Stimulated activated naive CD4-positive, alpha-beta T cell (primary cell): ENCODE data around the gene CCNG2.

ENCODE experiments used
- DNase-seq, 6 experiments: peaks; one replicate each; lab custom pipeline; 2025; lab: John Stamatoyannopoulos, UW

The CCNG2 gene

GRCh38 chr4:77147079-77147782, 9.8 kb upstream of the CCNG2 start:
- DNase-seq: no peak

DNA sequence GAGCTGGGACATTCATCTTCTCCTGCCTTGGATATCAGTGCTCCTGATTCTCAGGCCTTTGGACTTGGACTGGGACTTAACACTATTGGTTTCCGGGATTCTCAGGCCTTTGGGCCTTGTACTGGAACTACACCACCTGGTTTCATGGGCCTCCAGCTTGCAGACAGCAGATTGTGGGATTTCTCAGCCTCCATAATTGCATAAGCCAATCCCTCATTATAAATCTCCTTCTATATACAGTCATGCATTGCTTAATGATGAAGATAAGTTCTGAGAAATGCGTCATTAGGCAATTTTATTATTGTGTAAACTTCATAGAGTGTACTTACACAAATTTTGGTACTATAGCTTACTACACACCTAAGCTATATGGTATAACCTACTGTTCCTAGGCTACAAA, 8.9 kb upstream of the CCNG2 start:
- no peak for DNase-seq

GRCh38 chr4:77149789-77150188, 7.2 kb upstream of the CCNG2 start:
- no peak for DNase-seq

GRCh38 chr4:77151241-77151640, 5.8 kb upstream of the CCNG2 start:
- DNase-seq: no peak

DNA sequence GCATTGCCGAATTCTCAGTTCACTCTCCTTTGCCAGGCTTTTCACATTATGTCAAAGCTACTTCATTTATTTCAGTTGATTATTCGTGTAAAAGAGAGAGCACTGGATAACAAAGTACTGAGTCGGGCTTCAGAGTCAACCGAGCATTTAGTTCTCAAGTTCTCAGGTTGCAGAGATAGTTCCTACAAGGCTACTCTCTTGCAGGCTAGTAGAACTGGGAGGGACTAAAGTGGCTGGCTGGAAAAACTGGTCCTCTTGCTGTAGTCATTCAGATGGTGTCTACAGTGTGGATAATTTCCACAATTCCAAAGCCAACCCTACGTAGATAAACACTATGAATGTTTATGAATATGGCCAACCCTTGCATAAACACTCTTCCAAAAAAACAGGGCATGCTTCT, 4.6 kb upstream of the CCNG2 start:
- DNase-seq: no peak

- DNase-seq: no peak
Measured at GRCh38 chr4:77153006-77153405, 4.0 kb upstream of the CCNG2 start.

DNA sequence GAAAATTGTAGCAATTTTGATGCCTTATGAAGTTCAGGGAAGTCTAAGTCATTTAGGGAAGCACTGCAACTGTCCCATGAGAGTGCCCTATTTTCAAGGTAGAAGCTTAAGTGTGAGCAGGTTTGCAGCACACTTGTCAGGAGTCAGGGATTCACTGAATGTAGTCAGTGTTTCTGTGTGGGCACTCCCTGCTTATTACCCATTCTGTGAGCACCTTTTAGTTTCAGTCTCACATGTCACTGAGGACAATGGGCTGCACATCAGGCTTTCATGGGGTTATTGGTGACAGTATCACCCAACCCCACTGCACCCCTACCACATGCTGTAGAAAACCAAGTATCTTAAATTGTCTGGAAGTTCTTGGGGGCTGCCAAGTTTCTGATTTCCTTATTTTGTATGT, 2.9 kb upstream of the CCNG2 start:
- no peak for DNase-seq

- DNase-seq: no peak
Measured at GRCh38 chr4:77154761-77155499, 2.1 kb upstream of the CCNG2 start.

GRCh38 chr4:77155631-77156452, 1.2 kb upstream of the CCNG2 start:
- DNase-seq: no peak

DNA sequence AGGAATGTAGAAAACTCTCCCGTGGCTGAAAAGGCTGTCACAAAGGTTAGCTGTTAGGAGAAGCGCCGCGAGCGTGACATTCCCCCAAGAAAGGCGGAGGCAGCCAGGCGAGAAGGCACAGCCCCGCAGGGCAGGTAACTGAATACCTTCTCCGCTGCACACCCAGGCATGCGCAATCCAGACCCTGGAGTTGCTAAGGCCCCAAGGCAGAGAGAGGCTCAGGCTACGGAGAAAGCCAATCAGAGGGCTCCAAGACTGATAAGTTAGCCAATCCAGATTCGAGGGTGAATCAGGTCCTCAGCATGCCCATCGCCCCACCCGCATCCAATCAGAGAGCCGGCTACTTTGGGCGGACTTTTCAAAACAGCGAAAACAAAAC, 485 bp upstream of the CCNG2 start:
- DNase-seq: peak in 4 of 6 experiments; percentile 97 to 99 (median 98)

DNA sequence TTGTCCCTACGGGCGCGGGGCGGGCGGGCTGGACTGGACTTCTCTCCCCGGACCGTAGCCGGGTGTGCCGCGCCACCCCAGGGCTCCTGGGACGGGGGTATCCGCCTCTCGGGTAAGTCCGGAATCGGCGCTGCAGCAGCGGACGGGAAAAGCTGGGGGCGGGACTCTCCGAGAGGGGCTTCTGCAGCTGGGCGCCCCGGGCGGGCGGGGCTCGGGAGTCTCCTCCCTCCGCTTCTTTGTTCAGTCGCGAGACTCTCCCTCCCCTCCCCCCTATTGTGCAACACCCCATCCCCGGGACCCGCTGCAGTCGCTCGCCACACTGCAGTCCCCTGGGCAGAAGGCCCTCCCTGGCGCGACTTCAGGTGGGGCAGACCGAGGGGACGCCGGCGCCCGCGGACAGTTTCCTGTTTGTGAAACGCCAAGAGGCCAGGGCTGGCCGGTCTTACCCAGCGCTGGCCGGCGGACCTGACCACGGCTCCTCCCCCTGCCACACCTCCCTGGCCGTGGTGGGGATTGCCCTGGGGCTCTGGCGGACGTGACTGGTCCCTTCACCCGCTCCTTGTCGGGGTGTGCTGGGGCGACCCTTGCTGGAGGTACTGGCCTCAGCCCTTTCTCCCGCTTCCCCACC, 966 bp downstream of the CCNG2 start:
- peak; percentile 40 to 80 (median 65) for DNase-seq

GRCh38 chr4:77158487-77158861, 1.5 kb downstream of the CCNG2 start:
- peak in 4 of 6 experiments; percentile 18 to 38 (median 36) for DNase-seq

DNA sequence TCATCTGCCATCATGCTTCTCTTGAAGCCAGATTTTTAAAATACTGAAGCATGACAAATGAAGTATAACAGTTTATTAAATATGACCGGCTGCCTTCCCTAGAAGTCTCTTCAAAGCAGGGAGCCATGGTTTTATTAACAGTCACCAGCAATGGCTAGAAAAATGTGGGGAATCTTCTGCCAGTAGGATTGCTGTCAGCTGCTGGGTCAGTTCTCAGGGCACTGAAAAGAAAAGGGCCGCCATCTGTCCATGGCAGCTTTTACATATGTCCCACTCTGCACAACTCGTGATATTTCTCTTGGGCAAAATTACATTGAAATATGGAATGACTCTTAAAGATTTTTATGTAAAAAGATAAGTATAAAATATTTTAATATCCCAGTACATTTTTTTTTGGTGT, 2.8 kb downstream of the CCNG2 start:
- no peak for DNase-seq

DNA sequence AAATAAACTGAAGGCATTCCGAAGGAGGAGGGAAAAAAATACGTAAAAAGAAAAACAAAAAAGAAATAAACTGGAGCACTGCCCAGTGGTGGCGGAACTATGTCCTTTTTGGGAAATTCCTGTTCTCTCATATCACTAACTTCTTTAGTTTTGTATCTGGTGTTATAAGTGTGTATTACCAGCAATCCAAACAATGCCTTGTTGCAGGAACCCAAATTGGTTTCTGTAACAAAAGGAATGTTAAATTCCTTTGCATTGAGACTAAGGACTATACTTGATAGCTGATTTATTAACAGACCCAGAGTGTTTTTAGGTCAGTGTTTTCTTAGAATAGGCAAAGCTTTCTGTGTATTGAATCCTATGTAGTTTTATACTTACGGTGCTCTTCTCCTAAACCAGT, 6.6 kb downstream of the CCNG2 start:
- no peak for DNase-seq

- no peak for DNase-seq
Measured at GRCh38 chr4:77167173-77167572, 10.2 kb downstream of the CCNG2 start.

DNA sequence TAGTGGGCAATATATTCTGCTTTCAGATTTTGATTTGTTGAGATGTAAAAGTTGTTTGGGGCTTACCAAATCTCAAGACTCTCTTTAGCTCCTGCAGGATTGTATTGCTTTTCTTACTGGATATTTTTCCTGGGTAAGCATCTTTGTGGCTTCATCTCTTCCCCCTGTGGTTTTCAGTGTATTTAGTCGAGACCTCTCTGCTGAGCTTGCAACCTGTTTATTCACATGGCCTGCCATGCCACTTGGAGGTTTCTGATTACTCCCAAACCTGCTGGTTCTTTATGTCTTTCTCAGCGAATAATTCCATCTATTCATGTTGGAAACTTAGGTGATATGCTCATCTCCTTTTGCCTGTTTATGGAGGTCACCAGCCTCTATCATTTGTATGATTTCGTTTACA, 10.9 kb downstream of the CCNG2 start:
- no peak for DNase-seq

GRCh38 chr4:77169481-77169880, 12.5 kb downstream of the CCNG2 start:
- DNase-seq: no peak

DNA sequence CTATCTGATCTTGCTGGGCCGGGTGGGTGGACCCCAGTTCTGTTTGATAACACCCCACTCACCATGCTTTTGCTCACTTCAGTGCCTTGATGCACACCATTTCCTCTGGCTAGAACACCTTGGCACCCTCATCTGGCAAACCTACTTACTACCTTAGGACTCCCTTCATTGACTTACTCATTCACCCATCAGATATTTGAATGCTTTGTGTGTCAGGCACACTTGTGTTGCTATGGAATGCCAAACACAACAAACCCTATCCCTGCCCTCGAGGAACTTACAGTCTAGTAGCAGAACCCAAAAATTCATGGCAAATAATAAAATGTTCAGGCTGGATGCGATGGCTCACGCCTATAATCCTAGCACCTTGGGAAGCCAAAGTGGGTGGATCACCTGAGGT, 13.9 kb downstream of the CCNG2 start:
- no peak for DNase-seq

- DNase-seq: no peak
Measured at GRCh38 chr4:77172336-77172735, 15.3 kb downstream of the CCNG2 start.

DNA sequence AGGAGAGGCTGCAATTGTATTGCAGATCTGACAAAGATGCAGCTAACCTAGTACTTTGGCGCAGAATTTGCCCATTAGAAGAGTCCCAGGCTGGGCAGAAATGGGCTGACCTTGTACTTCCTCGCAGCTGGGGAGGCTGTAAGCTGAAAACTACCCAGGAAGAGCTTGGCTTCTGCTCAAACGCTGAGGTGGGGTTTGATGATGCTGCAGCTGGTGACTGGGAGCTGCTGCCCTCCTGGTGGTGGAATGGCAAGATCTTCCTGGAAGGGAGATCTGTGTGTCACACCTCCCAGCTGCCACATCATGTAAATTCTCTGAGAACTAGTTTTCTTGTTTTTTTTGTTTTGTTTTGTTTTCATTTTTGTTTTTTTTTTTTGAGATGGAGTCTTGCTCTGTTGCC, 17.4 kb downstream of the CCNG2 start:
- no peak for DNase-seq

DNA sequence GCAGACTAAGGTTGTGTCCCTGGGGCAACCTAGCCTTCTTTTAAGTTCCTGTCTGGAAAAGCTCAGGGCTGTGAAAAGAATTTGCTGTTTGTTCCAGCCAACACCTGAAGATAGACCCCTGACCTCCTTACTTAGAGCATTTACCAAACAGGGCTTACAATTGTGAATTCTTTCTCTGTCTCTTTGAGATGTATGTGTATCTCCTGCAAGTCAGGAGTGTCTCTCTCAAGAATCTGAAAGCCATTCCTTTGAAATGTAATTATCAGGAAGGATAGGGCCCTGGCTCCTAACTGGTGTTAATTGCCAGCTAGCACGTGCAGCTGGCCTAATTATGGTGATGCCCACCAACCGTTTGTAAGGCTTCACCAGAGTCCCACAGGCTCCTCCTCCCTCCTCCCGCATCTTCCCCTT, 18.2 kb downstream of the CCNG2 start:
- no peak for DNase-seq

- DNase-seq: no peak
Measured at GRCh38 chr4:77176640-77177039, 19.6 kb downstream of the CCNG2 start.
